ENCODE data around the gene JARID2. TPM values are rescaled to one million over a fixed set of nuclear protein-coding genes. Genes with fewer than 3 reads are reported as not detected.

JARID2 gene
- total and polyA plus RNA-seq, 9 of the 15 experiments (the other 6 are each of a cell fraction or from before 2014, with no cell fraction given), result 5.0 to 29.0 (median 15.6) TPM

DNA sequence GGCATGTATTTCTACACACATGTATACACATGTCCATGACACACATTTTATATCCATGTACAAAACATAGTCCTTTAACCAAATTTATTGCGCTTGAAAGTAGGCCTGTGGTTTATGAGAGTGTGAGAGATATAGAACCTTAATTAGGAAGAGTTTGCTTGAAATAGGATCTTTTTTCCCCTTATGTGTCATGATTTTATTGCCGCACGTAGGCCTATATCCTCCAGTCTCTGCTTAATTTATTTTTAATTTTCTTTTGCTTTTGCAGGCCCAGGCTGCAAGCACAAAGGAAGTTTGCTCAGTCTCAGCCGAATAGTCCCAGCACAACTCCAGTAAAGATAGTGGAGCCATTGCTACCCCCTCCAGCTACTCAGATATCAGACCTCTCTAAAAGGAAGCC is 205.9 kb downstream of the JARID2 start:
- Histone ChIP-seq H3K4me3 (no peak overlapping the region), H3K9me1 (ENCODE audit: control insufficient read depth, insufficient read depth, low read length) (no peaks in the 10 kb centered on the region), H3K36me3 (ENCODE audit: control insufficient read depth, insufficient read depth, low read length) (peaks cover 31% of the 10 kb centered on the region), H3K79me2 (ENCODE audit: control insufficient read depth, insufficient read depth, low read length) (peaks cover 33% of the 10 kb centered on the region), H3K27ac (ENCODE audit: extremely low read depth, low read depth, low read length) (no peak overlapping the region), H3K9me3 (replicated peaks; ENCODE audit: control insufficient read depth, insufficient read depth, low read depth, low read length) (no peaks in the 10 kb centered on the region), H3K27me3 (ENCODE audit: control insufficient read depth in 2 of 2, insufficient read depth in 2 of 2, low read length in 2 of 2) (no peaks in the 10 kb centered on the region), H3K4me2 (ENCODE audit: insufficient read depth, low read length) (no peak overlapping the region), H2AFZ (ENCODE audit: low read depth, low read length) (no peak overlapping the region), H3K9ac (ENCODE audit: insufficient read depth in 1 of 2, low read depth in 2 of 2, low read length in 2 of 2) (no peak overlapping the region), H3K4me1 (replicated peaks in 1 of 2; ENCODE audit: control insufficient read depth in 2 of 2, insufficient read depth in 2 of 2, low read length in 2 of 2) (no peaks in the 10 kb centered on the region; a peak in 1 of 5 replicates), H4K20me1 (replicated peaks; ENCODE audit: control insufficient read depth, insufficient read depth, low read length) (0 out of 2 replicates have a peak, but pooled peaks cover 14% of the 10 kb centered on the region)
- TF ChIP-seq ZNF384 (IDR thresholded peaks at IDR 0.05; ENCODE audit: low read depth, low read length), result no peak
- TF ChIP-seq, protein P1, sequence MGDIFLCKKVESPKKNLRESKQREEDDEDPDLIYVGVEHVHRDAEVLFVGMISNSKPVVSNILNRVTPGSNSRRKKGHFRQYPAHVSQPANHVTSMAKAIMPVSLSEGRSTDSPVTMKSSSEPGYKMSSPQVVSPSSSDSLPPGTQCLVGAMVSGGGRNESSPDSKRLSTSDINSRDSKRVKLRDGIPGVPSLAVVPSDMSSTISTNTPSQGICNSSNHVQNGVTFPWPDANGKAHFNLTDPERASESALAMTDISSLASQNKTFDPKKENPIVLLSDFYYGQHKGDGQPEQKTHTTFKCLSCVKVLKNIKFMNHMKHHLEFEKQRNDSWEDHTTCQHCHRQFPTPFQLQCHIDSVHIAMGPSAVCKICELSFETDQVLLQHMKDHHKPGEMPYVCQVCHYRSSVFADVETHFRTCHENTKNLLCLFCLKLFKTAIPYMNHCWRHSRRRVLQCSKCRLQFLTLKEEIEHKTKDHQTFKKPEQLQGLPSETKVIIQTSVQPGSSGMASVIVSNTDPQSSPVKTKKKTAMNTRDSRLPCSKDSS (IDR thresholded peaks at IDR 0.05; ENCODE audit: low read depth, partially characterized antibody), result no peak
- TF ChIP-seq, protein P2, sequence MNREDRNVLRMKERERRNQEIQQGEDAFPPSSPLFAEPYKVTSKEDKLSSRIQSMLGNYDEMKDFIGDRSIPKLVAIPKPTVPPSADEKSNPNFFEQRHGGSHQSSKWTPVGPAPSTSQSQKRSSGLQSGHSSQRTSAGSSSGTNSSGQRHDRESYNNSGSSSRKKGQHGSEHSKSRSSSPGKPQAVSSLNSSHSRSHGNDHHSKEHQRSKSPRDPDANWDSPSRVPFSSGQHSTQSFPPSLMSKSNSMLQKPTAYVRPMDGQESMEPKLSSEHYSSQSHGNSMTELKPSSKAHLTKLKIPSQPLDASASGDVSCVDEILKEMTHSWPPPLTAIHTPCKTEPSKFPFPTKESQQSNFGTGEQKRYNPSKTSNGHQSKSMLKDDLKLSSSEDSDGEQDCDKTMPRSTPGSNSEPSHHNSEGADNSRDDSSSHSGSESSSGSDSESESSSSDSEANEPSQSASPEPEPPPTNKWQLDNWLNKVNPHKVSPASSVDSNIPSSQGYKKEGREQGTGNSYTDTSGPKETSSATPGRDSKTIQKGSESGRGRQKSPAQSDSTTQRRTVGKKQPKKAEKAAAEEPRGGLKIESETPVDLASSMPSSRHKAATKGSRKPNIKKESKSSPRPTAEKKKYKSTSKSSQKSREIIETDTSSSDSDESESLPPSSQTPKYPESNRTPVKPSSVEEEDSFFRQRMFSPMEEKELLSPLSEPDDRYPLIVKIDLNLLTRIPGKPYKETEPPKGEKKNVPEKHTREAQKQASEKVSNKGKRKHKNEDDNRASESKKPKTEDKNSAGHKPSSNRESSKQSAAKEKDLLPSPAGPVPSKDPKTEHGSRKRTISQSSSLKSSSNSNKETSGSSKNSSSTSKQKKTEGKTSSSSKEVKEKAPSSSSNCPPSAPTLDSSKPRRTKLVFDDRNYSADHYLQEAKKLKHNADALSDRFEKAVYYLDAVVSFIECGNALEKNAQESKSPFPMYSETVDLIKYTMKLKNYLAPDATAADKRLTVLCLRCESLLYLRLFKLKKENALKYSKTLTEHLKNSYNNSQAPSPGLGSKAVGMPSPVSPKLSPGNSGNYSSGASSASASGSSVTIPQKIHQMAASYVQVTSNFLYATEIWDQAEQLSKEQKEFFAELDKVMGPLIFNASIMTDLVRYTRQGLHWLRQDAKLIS (CRISPR knock-in tag; IDR thresholded peaks at IDR 0.05), result no peak
- no peak for TF ChIP-seq MED1 (CRISPR knock-in tag; IDR thresholded peaks at IDR 0.05; ENCODE audit: borderline replicate concordance)
- ChIA-PET CTCF (ENCODE audit: low intra/inter-chr PET ratio) (no interaction called here), POLR2A (no interaction called here)
- WGBS (ENCODE audit: insufficient coverage, low coverage, missing lambda C conversion rate), result 98% methylated on average over 4 of the region's 4 CpGs
- intact Hi-C loops (cut with micrococcal nuclease), result no loop called here
- in situ Hi-C loops (cut with MboI), result no loop called here
- BruUV-seq (replicated peaks), result no TSS peak
- no peak for ATAC-seq
- no peak for DNase-seq (ENCODE audit: extremely low read depth in 1 of 4, low spot score in 3 of 4)
- FAIRE-seq, result no peak

Measured in K562 (cell line).